ENCODE measurements around the gene ALDH1L2.

The ALDH1L2 gene

GRCh38 chr12:105040476-105040875 is 43.8 kb downstream of the ALDH1L2 start:
- no peaks in the 10 kb centered on the region for H3K9me2 ChIP-seq (ENCODE audit: low read depth, low read length)
- H3K9ac ChIP-seq (ENCODE audit: low read length): no peak overlapping the region
- TF ChIP-seq EZH2 (IDR thresholded peaks at IDR 0.05; ENCODE audit: borderline replicate concordance, low read length) (no peak), CTCF (IDR thresholded peaks at IDR 0.05; ENCODE audit: low read length) (no peak)
- no peaks in the 10 kb centered on the region for H3K27me3 ChIP-seq (ENCODE audit: insufficient read depth, low read length)
- H4K20me1 ChIP-seq (ENCODE audit: insufficient read depth, low read length): no peaks in the 10 kb centered on the region
- no peak overlapping the region for H3K4me2 ChIP-seq (ENCODE audit: low read length)
- H3K4me1 ChIP-seq (ENCODE audit: insufficient read depth, low read length, severe bottlenecking): no peaks in the 10 kb centered on the region
- H3K36me3 ChIP-seq (ENCODE audit: insufficient read depth, low read length): no peaks in the 10 kb centered on the region
- no peak overlapping the region for H3K4me3 ChIP-seq (ENCODE audit: low read depth, low read length, poor library complexity, severe bottlenecking)
- no peaks in the 10 kb centered on the region for H3K9me3 ChIP-seq (ENCODE audit: low read length)
- no peaks in the 10 kb centered on the region for H3K79me2 ChIP-seq (ENCODE audit: insufficient read depth, low read length)
- no peaks in the 10 kb centered on the region for H3F3A ChIP-seq (ENCODE audit: insufficient read depth, low read length)
- no peak overlapping the region for H3K27ac ChIP-seq (ENCODE audit: low read depth, low read length, poor library complexity, severe bottlenecking)
- no peak overlapping the region for H2AFZ ChIP-seq (ENCODE audit: low read length)

GRCh38 chr12:105036937-105037649 is 47.2 kb downstream of the ALDH1L2 start:
- Histone ChIP-seq H3K36me3 (ENCODE audit: insufficient read depth, low read length) (no peaks in the 10 kb centered on the region), H3K79me2 (ENCODE audit: insufficient read depth, low read length) (no peaks in the 10 kb centered on the region), H3K4me3 (ENCODE audit: low read depth, low read length, poor library complexity, severe bottlenecking) (no peak overlapping the region), H3F3A (ENCODE audit: insufficient read depth, low read length) (no peaks in the 10 kb centered on the region), H3K27ac (ENCODE audit: low read depth, low read length, poor library complexity, severe bottlenecking) (no peak overlapping the region), H3K9me3 (ENCODE audit: low read length) (no peaks in the 10 kb centered on the region), H3K27me3 (ENCODE audit: insufficient read depth, low read length) (no peaks in the 10 kb centered on the region), H2AFZ (ENCODE audit: low read length) (no peak overlapping the region), H3K4me1 (ENCODE audit: insufficient read depth, low read length, severe bottlenecking) (no peaks in the 10 kb centered on the region), H3K9ac (ENCODE audit: low read length) (no peak overlapping the region), H4K20me1 (ENCODE audit: insufficient read depth, low read length) (no peaks in the 10 kb centered on the region), H3K9me2 (ENCODE audit: low read depth, low read length) (no peaks in the 10 kb centered on the region), H3K4me2 (ENCODE audit: low read length) (no peak overlapping the region)
- no peak for TF ChIP-seq EZH2 (IDR thresholded peaks at IDR 0.05; ENCODE audit: borderline replicate concordance, low read length)
- no peak for TF ChIP-seq CTCF (IDR thresholded peaks at IDR 0.05; ENCODE audit: low read length)

- H3K9me2 ChIP-seq (ENCODE audit: low read depth, low read length): no peaks in the 10 kb centered on the region
- no peak overlapping the region for H2AFZ ChIP-seq (ENCODE audit: low read length)
- H3K9me3 ChIP-seq (ENCODE audit: low read length): no peaks in the 10 kb centered on the region
- peaks cover 9% of the 10 kb centered on the region for H3K4me1 ChIP-seq (ENCODE audit: insufficient read depth, low read length, severe bottlenecking)
- no peaks in the 10 kb centered on the region for H3K27me3 ChIP-seq (ENCODE audit: insufficient read depth, low read length)
- TF ChIP-seq EZH2 (IDR thresholded peaks at IDR 0.05; ENCODE audit: borderline replicate concordance, low read length) (no peak), CTCF (IDR thresholded peaks at IDR 0.05; ENCODE audit: low read length) (no peak)
- H3K4me3 ChIP-seq (ENCODE audit: low read depth, low read length, poor library complexity, severe bottlenecking): no peak overlapping the region
- no peak overlapping the region for H3K9ac ChIP-seq (ENCODE audit: low read length)
- no peak overlapping the region for H3K4me2 ChIP-seq (ENCODE audit: low read length)
- no peaks in the 10 kb centered on the region for H3F3A ChIP-seq (ENCODE audit: insufficient read depth, low read length)
- no peaks in the 10 kb centered on the region for H3K79me2 ChIP-seq (ENCODE audit: insufficient read depth, low read length)
- no peaks in the 10 kb centered on the region for H4K20me1 ChIP-seq (ENCODE audit: insufficient read depth, low read length)
- no peaks in the 10 kb centered on the region for H3K36me3 ChIP-seq (ENCODE audit: insufficient read depth, low read length)
- H3K27ac ChIP-seq (ENCODE audit: low read depth, low read length, poor library complexity, severe bottlenecking): no peak overlapping the region
Measured at GRCh38 chr12:105033851-105034250, 50.4 kb downstream of the ALDH1L2 start.
